Measurements from ENCODE around the gene VMP1.

- TF ChIP-seq CTCF (IDR thresholded peaks at IDR 0.05) (no peak), POLR2A (IDR thresholded peaks at IDR 0.05) (no peak), POLR2AphosphoS5 (IDR thresholded peaks at IDR 0.05) (no peak)
These were observed 28.5 kb upstream of the VMP1 start for GRCh38 chr17:59678918-59679317.

All from suprapubic skin (tissue), 4 donors.